DOHH2 (cell line): ENCODE results near the gene GBA3.

ENCODE experiments used
- H3F3A ChIP-seq: fragments of 200-600 bp; sonication (generic), shearing (Covaris generic); 2 replicates; pipeline ENCODE4 v1.6.0; 2016; ENCODE audit warnings: antibody characterized with exemption, mild to moderate bottlenecking; ENCODE audit not compliant: control insufficient read depth, insufficient read depth
- H3K27ac ChIP-seq: fragments of 200-600 bp; sonication (generic); 2 replicates; pipeline ENCODE4 v1.5.1; 2014; ENCODE audit warnings: low read depth, mild to moderate bottlenecking, low read length, moderate library complexity
- H3K27me3 ChIP-seq: fragments of 200-600 bp; sonication (generic); 2 replicates; pipeline ENCODE4 v1.6.1; 2014; ENCODE audit warnings: mild to moderate bottlenecking, low read length, mixed read lengths; ENCODE audit not compliant: control insufficient read depth
- H3K36me3 ChIP-seq: fragments of 200-600 bp; sonication (generic); 2 replicates; pipeline ENCODE4 v1.6.1; 2014; ENCODE audit warnings: mild to moderate bottlenecking, low read length, moderate library complexity, mixed read lengths; ENCODE audit not compliant: control insufficient read depth
- H3K4me1 ChIP-seq: fragments of 200-600 bp; sonication (generic); 2 replicates; pipeline ENCODE4 v1.6.1; 2014; ENCODE audit warnings: mild to moderate bottlenecking, low read length, mixed read lengths; ENCODE audit not compliant: control insufficient read depth
- H3K4me2 ChIP-seq: fragments of 200-600 bp; sonication (generic); 2 replicates; pipeline ENCODE4 v1.6.0; 2014; ENCODE audit warnings: mild to moderate bottlenecking, low read length, moderate library complexity
- H3K4me3 ChIP-seq: fragments of 200-600 bp; sonication (generic); 2 replicates; pipeline ENCODE4 v1.5.1; 2014; ENCODE audit warnings: mild to moderate bottlenecking, low read length, mixed read lengths
- H3K79me2 ChIP-seq: fragments of 200-600 bp; sonication (generic); 2 replicates; pipeline ENCODE4 v1.6.1; 2014; ENCODE audit warnings: mild to moderate bottlenecking, low read length, mixed read lengths; ENCODE audit not compliant: control insufficient read depth
- H3K9me2 ChIP-seq: fragments of 200-600 bp; sonication (generic); replicated peaks from 2 replicates; pipeline ENCODE4 v1.6.1; 2014; ENCODE audit warnings: mild to moderate bottlenecking, low read length, mixed read lengths; ENCODE audit not compliant: control insufficient read depth
- H3K9me3 ChIP-seq: fragments of 200-600 bp; sonication (generic); 2 replicates; pipeline ENCODE4 v1.6.1; 2014; ENCODE audit warnings: antibody characterized with exemption, low read length, mixed read lengths; ENCODE audit not compliant: control insufficient read depth, insufficient read depth
- H4K20me1 ChIP-seq: fragments of 200-600 bp; sonication (generic); 2 replicates; pipeline ENCODE4 v1.6.0; 2014; ENCODE audit warnings: low read depth, mild to moderate bottlenecking, antibody characterized with exemption, low read length, moderate library complexity; ENCODE audit not compliant: control insufficient read depth, insufficient read depth
- EZH2phosphoT487 ChIP-seq: fragments of 200-600 bp; sonication (generic); IDR thresholded peaks from 2 replicates; pipeline ENCODE4 v1.6.1; 2017; ENCODE audit warnings: borderline replicate concordance, mild to moderate bottlenecking, antibody characterized with exemption, low read length, moderate library complexity, mixed read lengths
- TF ChIP-seq, protein P1 (sequence below): fragments of 200-600 bp; sonication (generic); IDR thresholded peaks from one replicate; pipeline ENCODE4 v1.5.1; 2014; ENCODE audit warnings: antibody characterized with exemption, mild to moderate bottlenecking, low read depth, low read length; ENCODE audit not compliant: poor library complexity, severe bottlenecking

Gene GBA3

DNA sequence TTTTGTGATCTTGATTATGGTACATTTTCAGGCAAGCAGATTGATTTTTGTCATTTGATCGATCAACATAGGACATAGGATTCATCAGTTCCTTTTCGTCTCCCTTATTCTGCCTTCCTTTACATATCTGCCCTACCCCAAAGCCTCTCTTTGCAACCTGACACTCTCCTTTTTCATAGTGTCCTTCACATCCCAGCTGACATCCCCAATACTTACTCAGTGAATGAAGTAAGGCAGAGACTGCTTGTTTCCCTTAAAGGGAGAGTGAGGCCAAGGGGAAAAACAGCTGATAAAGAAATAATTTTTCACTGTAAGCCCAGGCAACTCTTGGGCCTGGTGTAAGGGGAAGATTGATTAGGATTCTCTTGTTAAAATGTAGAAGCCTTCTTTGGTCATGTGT, 69.8 kb downstream of the GBA3 start:
- Histone ChIP-seq H3K9me3 (peaks cover 3% of the 10 kb centered on the region; the same call in 1 of the 2 replicates), H3K4me1 (no peaks in the 10 kb centered on the region), H3K9me2 (no peaks in the 10 kb centered on the region), H3K79me2 (no peaks in the 10 kb centered on the region), H3K4me2 (no peak overlapping the region), H3K4me3 (no peak overlapping the region), H4K20me1 (no peaks in the 10 kb centered on the region), H3K27me3 (no peaks in the 10 kb centered on the region), H3F3A (no peaks in the 10 kb centered on the region), H3K27ac (no peak overlapping the region), H3K36me3 (no peaks in the 10 kb centered on the region)
- TF ChIP-seq, protein P1, sequence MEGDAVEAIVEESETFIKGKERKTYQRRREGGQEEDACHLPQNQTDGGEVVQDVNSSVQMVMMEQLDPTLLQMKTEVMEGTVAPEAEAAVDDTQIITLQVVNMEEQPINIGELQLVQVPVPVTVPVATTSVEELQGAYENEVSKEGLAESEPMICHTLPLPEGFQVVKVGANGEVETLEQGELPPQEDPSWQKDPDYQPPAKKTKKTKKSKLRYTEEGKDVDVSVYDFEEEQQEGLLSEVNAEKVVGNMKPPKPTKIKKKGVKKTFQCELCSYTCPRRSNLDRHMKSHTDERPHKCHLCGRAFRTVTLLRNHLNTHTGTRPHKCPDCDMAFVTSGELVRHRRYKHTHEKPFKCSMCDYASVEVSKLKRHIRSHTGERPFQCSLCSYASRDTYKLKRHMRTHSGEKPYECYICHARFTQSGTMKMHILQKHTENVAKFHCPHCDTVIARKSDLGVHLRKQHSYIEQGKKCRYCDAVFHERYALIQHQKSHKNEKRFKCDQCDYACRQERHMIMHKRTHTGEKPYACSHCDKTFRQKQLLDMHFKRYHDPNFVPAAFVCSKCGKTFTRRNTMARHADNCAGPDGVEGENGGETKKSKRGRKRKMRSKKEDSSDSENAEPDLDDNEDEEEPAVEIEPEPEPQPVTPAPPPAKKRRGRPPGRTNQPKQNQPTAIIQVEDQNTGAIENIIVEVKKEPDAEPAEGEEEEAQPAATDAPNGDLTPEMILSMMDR = no peak
- no peak for TF ChIP-seq EZH2phosphoT487

DNA sequence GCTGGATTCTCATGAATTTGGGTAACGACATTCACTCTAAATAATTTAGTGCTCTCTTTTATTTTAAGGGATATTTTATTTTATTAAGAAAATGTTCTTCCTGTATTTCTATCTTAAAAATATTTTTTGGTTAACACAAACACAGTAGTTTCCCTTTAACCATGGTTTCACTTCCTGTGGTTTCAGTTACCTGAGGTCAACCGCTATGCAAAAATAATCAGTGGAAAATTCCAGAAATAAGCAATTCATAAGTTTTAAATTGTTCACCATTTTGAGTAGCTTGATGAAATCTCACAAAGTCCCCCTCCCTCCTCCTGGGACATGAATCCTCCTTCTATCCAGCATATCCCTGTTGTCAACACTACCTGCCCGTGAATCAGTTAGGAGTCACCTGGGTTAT, 71.4 kb downstream of the GBA3 start:
- H3K36me3 ChIP-seq = no peaks in the 10 kb centered on the region
- no peaks in the 10 kb centered on the region for H3F3A ChIP-seq
- no peak overlapping the region for H3K4me3 ChIP-seq
- TF ChIP-seq EZH2phosphoT487 = no peak
- TF ChIP-seq, protein P1 = no peak
- no peaks in the 10 kb centered on the region for H3K79me2 ChIP-seq
- H3K4me1 ChIP-seq = no peaks in the 10 kb centered on the region
- no peak overlapping the region for H3K27ac ChIP-seq
- no peaks in the 10 kb centered on the region for H3K9me2 ChIP-seq
- no peaks in the 10 kb centered on the region for H3K9me3 ChIP-seq
- H4K20me1 ChIP-seq = no peaks in the 10 kb centered on the region
- no peak overlapping the region for H3K4me2 ChIP-seq
- no peaks in the 10 kb centered on the region for H3K27me3 ChIP-seq

DNA sequence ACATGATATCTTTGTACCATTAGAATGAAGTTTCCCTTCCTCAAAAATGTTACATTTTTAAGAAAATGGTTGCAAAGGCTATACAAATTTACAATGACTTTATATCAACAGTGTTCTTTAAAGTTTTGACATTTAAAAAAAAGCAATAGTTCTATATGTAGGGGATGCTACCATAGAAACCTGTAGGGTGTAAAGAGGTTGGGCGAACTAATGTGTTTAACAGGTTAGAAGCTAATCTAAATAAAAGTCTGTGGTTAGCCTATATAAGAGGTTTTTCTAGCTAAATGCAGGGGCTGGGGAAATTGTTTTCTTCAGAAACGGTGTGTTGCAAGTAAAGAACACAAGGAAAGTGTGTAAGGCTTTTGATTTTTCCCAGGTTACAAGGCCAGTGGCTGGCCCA, 73.3 kb downstream of the GBA3 start:
- no peak overlapping the region for H3K27ac ChIP-seq

More for the DNA sequence above, 73.3 kb downstream of the GBA3 start:
- no peak for TF ChIP-seq EZH2phosphoT487
- TF ChIP-seq, protein P1 = no peak
- H4K20me1 ChIP-seq = no peaks in the 10 kb centered on the region
- H3F3A ChIP-seq = no peaks in the 10 kb centered on the region
- H3K36me3 ChIP-seq = no peaks in the 10 kb centered on the region
- H3K9me3 ChIP-seq = no peaks in the 10 kb centered on the region
- H3K27me3 ChIP-seq = no peaks in the 10 kb centered on the region
- H3K4me1 ChIP-seq = no peaks in the 10 kb centered on the region
- no peak overlapping the region for H3K4me2 ChIP-seq
- H3K79me2 ChIP-seq = no peaks in the 10 kb centered on the region
- no peak overlapping the region for H3K4me3 ChIP-seq
- H3K9me2 ChIP-seq = no peaks in the 10 kb centered on the region
